ENCODE measurements around the gene ERRFI1. TPM values are rescaled to one million over a fixed set of nuclear protein-coding genes. Genes with fewer than 3 reads are reported as not detected.

Gene ERRFI1
- polyA plus RNA-seq, 3 donors: 0.08 to 1.5 (median 0.28) TPM

- no peaks in the 10 kb centered on the region for H4K20me1 ChIP-seq (ENCODE audit: insufficient read depth, low read length)
- H3K9me3 ChIP-seq (replicated peaks in 1 of 2; ENCODE audit: control insufficient read depth in 1 of 2, insufficient read depth in 1 of 2, low read length in 2 of 2): peaks cover 3 to 4% of the 10 kb centered on the region in 2 donors
- H3K4me3 Mint-ChIP-seq: peak overlapping the region in 1 of 2 donors; percentile 91
- no peak overlapping the region for H3K27ac ChIP-seq (ENCODE audit: low read depth in 1 of 2, low read length in 2 of 2)
- peaks cover 7 to 11% of the 10 kb centered on the region in 2 donors for H3K36me3 Mint-ChIP-seq
- no peaks in the 10 kb centered on the region for H3K79me2 ChIP-seq (ENCODE audit: insufficient read depth, low read length)
- no peak overlapping the region for H3K27ac Mint-ChIP-seq
- intact Hi-C loops (cut with micrococcal nuclease): loop anchor here in 1 of 2 donors (10.0 kb wide), 1 partner anchor 287 kb away; the partner anchor contains the start of gene SLC45A1
- no peak overlapping the region for H3K4me3 ChIP-seq (replicated peaks in 1 of 3; ENCODE audit: low read depth in 2 of 3, low read length in 3 of 3)
- H3K4me1 Mint-ChIP-seq: peaks cover 12% of the 10 kb centered on the region
- TF ChIP-seq, protein P1, sequence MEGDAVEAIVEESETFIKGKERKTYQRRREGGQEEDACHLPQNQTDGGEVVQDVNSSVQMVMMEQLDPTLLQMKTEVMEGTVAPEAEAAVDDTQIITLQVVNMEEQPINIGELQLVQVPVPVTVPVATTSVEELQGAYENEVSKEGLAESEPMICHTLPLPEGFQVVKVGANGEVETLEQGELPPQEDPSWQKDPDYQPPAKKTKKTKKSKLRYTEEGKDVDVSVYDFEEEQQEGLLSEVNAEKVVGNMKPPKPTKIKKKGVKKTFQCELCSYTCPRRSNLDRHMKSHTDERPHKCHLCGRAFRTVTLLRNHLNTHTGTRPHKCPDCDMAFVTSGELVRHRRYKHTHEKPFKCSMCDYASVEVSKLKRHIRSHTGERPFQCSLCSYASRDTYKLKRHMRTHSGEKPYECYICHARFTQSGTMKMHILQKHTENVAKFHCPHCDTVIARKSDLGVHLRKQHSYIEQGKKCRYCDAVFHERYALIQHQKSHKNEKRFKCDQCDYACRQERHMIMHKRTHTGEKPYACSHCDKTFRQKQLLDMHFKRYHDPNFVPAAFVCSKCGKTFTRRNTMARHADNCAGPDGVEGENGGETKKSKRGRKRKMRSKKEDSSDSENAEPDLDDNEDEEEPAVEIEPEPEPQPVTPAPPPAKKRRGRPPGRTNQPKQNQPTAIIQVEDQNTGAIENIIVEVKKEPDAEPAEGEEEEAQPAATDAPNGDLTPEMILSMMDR (IDR thresholded peaks at IDR 0.05): no peak
- no CpG with 5 or more reads among the region's 8 CpGs for WGBS (ENCODE audit: insufficient coverage)
- no peak overlapping the region for H2AFZ ChIP-seq (ENCODE audit: insufficient read depth, low read depth, low read length, poor library complexity, severe bottlenecking)
- peaks cover 10 to 19% of the 10 kb centered on the region in 2 donors for H3K4me1 ChIP-seq (ENCODE audit: control insufficient read depth in 1 of 2, insufficient read depth in 2 of 2, low read length in 2 of 2)
- peaks cover 3 to 13% (median 6%) of the 10 kb centered on the region in 7 donors for H3K9me3 Mint-ChIP-seq
- no peak overlapping the region for H3K9ac ChIP-seq (ENCODE audit: insufficient read depth, low read length, poor library complexity, severe bottlenecking)
- no peak for DNase-seq
- H3K4me2 ChIP-seq (replicated peaks; ENCODE audit: extremely low read depth, low read length, poor library complexity, severe bottlenecking): no peak overlapping the region
- H3K36me3 ChIP-seq (replicated peaks in 1 of 2; ENCODE audit: control insufficient read depth in 1 of 2, insufficient read depth in 2 of 2, low read length in 2 of 2): no peaks in the 10 kb centered on the region
- H3K27me3 ChIP-seq (ENCODE audit: control insufficient read depth in 2 of 2, insufficient read depth in 2 of 2, low read length in 2 of 2): peaks cover 28 to 63% of the 10 kb centered on the region in 2 donors
- peaks cover 46 to 65% (median 48%) of the 10 kb centered on the region in 3 donors for H3K27me3 Mint-ChIP-seq (ENCODE audit: low read depth in 3 of 3)
Observed at GRCh38 chr1:8027748-8028570, 1.9 kb upstream of the ERRFI1 start.

DNA sequence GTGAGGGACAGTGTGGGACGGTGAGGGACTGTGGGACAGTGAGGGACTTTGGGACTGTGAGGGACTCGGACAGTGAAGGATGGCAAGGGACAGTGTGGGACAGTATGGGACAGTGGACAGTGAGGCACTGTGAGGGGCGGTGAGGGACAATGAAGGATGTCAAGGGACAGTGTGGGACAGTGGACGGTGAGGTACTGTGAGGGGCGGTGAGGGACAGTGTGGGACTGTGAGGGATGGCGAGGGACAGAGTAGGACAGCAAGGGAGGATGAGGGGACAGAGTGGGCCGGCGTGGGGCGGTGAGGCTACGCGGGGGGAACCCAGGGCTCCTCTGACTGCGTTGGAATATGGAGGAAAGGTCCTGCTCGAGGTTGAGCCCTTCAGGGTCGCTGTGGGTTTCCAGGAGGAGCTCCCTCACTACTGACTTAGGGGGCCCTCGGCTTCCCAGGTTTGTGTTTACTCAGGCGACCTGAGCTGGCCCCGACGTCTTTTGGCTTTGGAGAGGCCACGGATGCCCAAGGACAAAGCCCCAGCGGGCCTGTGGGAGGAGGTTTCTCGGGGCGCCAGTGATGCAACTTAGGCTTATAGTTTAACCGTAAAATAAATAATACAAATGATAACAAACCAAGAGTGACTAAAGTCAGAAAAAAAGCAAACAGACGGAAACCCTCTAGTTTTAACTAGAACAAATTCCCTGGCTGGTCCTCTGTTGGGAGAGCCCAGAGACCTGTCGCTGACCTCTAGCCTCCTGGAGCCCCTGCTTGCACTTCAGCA lies 1.1 kb upstream of the ERRFI1 start:
- Mint-ChIP-seq H3K36me3 (peaks cover 7 to 11% of the 10 kb centered on the region in 2 donors), H3K9me3 (peaks cover 3 to 13% (median 6%) of the 10 kb centered on the region in 7 donors), H3K27ac (peak overlapping the region in 1 of 7 donors; percentile 7), H3K4me3 (peak overlapping the region; percentile 65 to 91), H3K27me3 (ENCODE audit: low read depth in 3 of 3) (peaks cover 51 to 72% (median 54%) of the 10 kb centered on the region in 3 donors), H3K4me1 (peaks cover 12% of the 10 kb centered on the region)
- peak in 1 of 3 donors; percentile 7 for DNase-seq
- Histone ChIP-seq H3K27ac (ENCODE audit: low read depth in 1 of 2, low read length in 2 of 2) (no peak overlapping the region), H3K79me2 (ENCODE audit: insufficient read depth, low read length) (no peaks in the 10 kb centered on the region), H3K27me3 (ENCODE audit: control insufficient read depth in 2 of 2, insufficient read depth in 2 of 2, low read length in 2 of 2) (peaks cover 28 to 71% of the 10 kb centered on the region in 2 donors), H3K4me1 (ENCODE audit: control insufficient read depth in 1 of 2, insufficient read depth in 2 of 2, low read length in 2 of 2) (peaks cover 10 to 19% of the 10 kb centered on the region in 2 donors), H3K4me3 (replicated peaks in 1 of 3; ENCODE audit: low read depth in 2 of 3, low read length in 3 of 3) (no peak overlapping the region), H4K20me1 (ENCODE audit: insufficient read depth, low read length) (no peaks in the 10 kb centered on the region), H2AFZ (ENCODE audit: insufficient read depth, low read depth, low read length, poor library complexity, severe bottlenecking) (peak overlapping the region; percentile 87), H3K36me3 (replicated peaks in 1 of 2; ENCODE audit: control insufficient read depth in 1 of 2, insufficient read depth in 2 of 2, low read length in 2 of 2) (no peaks in the 10 kb centered on the region), H3K9ac (ENCODE audit: insufficient read depth, low read length, poor library complexity, severe bottlenecking) (no peak overlapping the region), H3K9me3 (replicated peaks in 1 of 2; ENCODE audit: control insufficient read depth in 1 of 2, insufficient read depth in 1 of 2, low read length in 2 of 2) (peaks cover 3 to 4% of the 10 kb centered on the region in 2 donors), H3K4me2 (replicated peaks; ENCODE audit: extremely low read depth, low read length, poor library complexity, severe bottlenecking) (no peak overlapping the region)
- WGBS (ENCODE audit: insufficient coverage): 94% methylated on average over 13 of the region's 25 CpGs
- TF ChIP-seq, protein P1 (IDR thresholded peaks at IDR 0.05): no peak
- intact Hi-C loops (cut with micrococcal nuclease): loop anchor here in 1 of 2 donors (10.0 kb wide), 1 partner anchor 288 kb away; the partner anchor contains the start of gene SLC45A1
